GM21423 (cell line): ENCODE results near the gene C2CD3.

ENCODE experiments used
- ATAC-seq: cut with Tn5 transposase; IDR thresholded peaks from one replicate; pipeline ENCODE4 v1.9.1; 2021; ENCODE audit warnings: mild to moderate bottlenecking, moderate library complexity; ENCODE audit not compliant: unreplicated experiment

C2CD3 gene

GRCh38 chr11:73965764-73966121, 205.1 kb downstream of the C2CD3 start:
- no peak for ATAC-seq

GRCh38 chr11:73965076-73965763, 205.6 kb downstream of the C2CD3 start:
- ATAC-seq, result no peak

- no peak for ATAC-seq
These were observed 206.9 kb downstream of the C2CD3 start for GRCh38 chr11:73963861-73964260.
